Left colon (tissue), 2 donors: Measurements from ENCODE around the gene FKRP. TPM values are rescaled to one million over a fixed set of nuclear protein-coding genes. Genes with fewer than 3 reads are reported as not detected.
"Not testable (repeated sequence)": the region's sequence is repeated elsewhere in the genome, so short reads cannot be mapped to it uniquely, and the experiment has no call there.

Experiments used
- ATAC-seq: fragments of 200-7000 bp; cut with Tn5 transposase; one replicate; pipeline ENCODE4 v1.9.1; 2020; ENCODE audit warnings: mild to moderate bottlenecking, moderate library complexity
- DNase-seq, 2 donors: peaks; one replicate each; pipeline ENCODE4 v3.0.0-alpha.2; 2020
- intact Hi-C, 2 donors: fragments of 100-400 bp; cut with DNase I in 1 of 2; cut with micrococcal nuclease in 1 of 2; formaldehyde crosslinking; loops; one replicate each; pipeline versions ENCODE4 v1.11.2 to v1.14.0; 2022; cut with DNase I, micrococcal nuclease
- long read RNA-seq: library from polyadenylated mRNA; unstranded; transcript quantifications from one replicate; pipeline ENCODE4 v2.0.0, GENCODE V29; 2021
- total RNA-seq, 2 donors: library from RNA; stranded (reverse); fragmentation: NEBNext Ultra II Directional; extraction: Animal tissue kit (Norgen Biotek cat#: 25700); gene quantifications; one replicate each; pipeline ENCODE4 v1.2.1, GENCODE V29; 2021
- donor health status: DM: no; HTN: no; CAD: no.
- donor health status: DM: yes; HTN: yes; CAD: no.

The FKRP gene, protein sequence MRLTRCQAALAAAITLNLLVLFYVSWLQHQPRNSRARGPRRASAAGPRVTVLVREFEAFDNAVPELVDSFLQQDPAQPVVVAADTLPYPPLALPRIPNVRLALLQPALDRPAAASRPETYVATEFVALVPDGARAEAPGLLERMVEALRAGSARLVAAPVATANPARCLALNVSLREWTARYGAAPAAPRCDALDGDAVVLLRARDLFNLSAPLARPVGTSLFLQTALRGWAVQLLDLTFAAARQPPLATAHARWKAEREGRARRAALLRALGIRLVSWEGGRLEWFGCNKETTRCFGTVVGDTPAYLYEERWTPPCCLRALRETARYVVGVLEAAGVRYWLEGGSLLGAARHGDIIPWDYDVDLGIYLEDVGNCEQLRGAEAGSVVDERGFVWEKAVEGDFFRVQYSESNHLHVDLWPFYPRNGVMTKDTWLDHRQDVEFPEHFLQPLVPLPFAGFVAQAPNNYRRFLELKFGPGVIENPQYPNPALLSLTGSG
- 10 to 100 TPM; 10.2 to 10.8 TPM for total RNA-seq
- long read RNA-seq, partial matches to known transcripts = 0 of 8 reads
- long read RNA-seq, other reads (novel, unspliced or antisense) = 7 of 8 reads

- DNase-seq (no peak), ATAC-seq (peak; percentile 58)
- intact Hi-C loops = no loop called here
These were observed at the start of gene FKRP for GRCh38 chr19:46745521-46746280. TSS of gene FKRP (plus strand) at chr19:46746057. CDS start at chr19:46755451, 9,394 bp downstream.

- no peak for ATAC-seq
- DNase-seq = no peak
- intact Hi-C loops = no loop called here
These were observed 49.0 kb upstream of the FKRP start for GRCh38 chr19:46696866-46697203.

DNA sequence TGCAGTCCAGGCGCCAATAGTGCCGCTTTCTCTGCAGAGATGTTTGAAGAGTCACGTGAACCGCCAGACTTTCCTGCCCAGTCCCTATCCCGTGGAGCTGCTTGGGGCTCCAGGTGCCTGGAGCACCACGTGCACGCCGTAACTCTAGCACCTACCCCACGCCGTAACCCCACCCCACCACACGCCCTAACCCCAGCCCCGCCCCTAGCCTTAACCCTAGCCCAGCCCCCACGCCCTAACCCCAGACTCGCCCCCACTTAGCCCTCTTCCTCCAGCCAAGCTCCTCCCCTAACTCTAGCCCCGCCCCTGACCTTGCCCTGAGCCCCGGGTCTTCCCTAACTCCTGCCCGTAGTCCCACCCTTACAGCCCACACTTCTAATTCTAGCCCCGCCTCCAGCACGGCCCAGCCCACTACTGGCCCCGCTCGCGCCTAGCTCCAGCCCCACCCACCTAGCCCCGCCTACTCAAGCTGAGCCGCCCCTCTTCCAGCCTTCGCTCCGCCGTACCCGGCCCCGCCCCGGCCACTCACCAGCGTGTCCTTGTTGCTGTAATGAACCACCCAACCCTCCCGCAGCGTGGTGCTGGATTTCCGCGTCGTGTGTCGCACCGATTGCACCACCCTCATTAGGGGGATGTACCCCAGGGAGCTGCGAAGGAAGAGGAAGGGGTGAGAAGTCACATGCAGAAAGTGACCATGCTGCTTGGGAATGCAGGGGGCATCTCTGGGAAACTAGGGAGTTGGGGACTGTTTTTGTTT is 48.5 kb upstream of the FKRP start:
- DNase-seq (peak; percentile 96 to 98), ATAC-seq (peak; percentile 92)
- intact Hi-C loops = no loop called here

- ATAC-seq (no peak), DNase-seq (no peak)
- intact Hi-C loops = no loop called here
These were observed 47.2 kb upstream of the FKRP start for GRCh38 chr19:46698395-46699321.

DNA sequence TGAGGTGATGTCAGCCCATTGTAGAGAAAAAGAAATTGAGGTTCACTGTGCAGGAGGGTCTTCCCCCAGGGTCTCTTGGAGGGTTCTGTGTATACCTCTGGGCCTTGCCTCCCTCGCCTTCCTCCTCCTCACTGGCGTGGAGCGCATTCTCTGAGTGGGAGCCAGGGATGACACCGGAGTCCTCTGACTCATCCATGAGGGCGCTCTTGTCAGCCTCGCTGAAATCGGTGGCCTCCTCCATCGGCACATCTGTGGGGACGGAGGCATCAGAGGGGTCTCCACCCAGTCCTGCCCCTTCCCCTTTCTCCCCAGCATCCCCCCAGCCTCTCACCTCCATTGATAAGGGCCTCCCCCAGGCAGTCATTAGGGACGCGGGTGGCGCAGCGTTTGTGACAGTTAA is 45.2 kb upstream of the FKRP start:
- intact Hi-C loops = no loop called here
- DNase-seq (no peak), ATAC-seq (no peak)

GRCh38 chr19:46704379-46705076 is 41.3 kb upstream of the FKRP start:
- ATAC-seq (peak; percentile 64), DNase-seq (peak; percentile 52 to 86)
- intact Hi-C loops = no loop called here

- intact Hi-C loops = no loop called here
- no peak for DNase-seq
- no peak for ATAC-seq
These were observed 35.2 kb upstream of the FKRP start for GRCh38 chr19:46710687-46711086.

GRCh38 chr19:46712768-46713338 is 33.0 kb upstream of the FKRP start:
- intact Hi-C loops, DNase-seq, ATAC-seq: not testable (repeated sequence)

GRCh38 chr19:46713781-46714443 is 31.9 kb upstream of the FKRP start:
- ATAC-seq (peak; percentile 81), DNase-seq (peak; percentile 96 to 97)
- intact Hi-C loops = no loop called here

DNA sequence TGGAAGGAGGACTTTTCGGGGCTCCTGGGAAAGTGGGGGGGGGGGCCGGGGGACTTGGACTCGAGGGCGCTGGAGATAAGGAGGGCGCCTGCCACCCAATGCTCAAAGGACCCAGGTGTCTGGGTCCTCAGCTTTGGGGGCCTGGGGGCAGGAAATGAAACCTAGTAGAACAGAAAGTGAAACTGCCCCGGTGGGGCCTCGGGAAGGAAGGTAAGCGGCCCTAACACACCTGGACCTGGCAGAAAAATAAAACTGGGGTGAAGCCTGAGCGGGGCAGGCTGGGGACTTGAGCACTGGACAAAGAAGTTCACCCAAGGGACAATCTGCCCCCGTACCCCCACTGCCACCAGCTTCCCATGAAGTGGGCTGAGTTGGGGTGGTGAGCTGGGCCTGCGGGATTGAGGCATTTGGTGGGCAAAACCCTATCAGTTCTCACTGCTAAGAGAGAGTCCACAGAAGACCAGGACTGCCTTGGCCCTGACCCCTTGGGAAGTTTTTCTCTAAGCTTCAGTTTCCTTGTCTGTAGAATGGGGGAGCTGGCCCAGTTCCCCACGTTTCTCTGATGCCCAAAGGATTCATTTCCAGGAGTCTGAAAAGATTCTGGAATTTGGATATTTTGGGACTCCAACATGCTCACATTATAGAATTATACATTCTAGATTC is 31.3 kb upstream of the FKRP start:
- intact Hi-C loops = no loop called here
- ATAC-seq (peak; percentile 55), DNase-seq (no peak)

GRCh38 chr19:46715620-46715974 is 30.3 kb upstream of the FKRP start:
- no peak for DNase-seq
- intact Hi-C loops = no loop called here
- ATAC-seq = no peak

- intact Hi-C loops = no loop called here
- peak; percentile 1 for ATAC-seq
- peak in 1 of 2 donors; percentile 53 for DNase-seq
These were observed 29.7 kb upstream of the FKRP start for GRCh38 chr19:46715975-46716671.

GRCh38 chr19:46716672-46717033 is 29.2 kb upstream of the FKRP start:
- peak; percentile 3 for ATAC-seq
- intact Hi-C loops = no loop called here
- peak in 1 of 2 donors; percentile 38 for DNase-seq

DNA sequence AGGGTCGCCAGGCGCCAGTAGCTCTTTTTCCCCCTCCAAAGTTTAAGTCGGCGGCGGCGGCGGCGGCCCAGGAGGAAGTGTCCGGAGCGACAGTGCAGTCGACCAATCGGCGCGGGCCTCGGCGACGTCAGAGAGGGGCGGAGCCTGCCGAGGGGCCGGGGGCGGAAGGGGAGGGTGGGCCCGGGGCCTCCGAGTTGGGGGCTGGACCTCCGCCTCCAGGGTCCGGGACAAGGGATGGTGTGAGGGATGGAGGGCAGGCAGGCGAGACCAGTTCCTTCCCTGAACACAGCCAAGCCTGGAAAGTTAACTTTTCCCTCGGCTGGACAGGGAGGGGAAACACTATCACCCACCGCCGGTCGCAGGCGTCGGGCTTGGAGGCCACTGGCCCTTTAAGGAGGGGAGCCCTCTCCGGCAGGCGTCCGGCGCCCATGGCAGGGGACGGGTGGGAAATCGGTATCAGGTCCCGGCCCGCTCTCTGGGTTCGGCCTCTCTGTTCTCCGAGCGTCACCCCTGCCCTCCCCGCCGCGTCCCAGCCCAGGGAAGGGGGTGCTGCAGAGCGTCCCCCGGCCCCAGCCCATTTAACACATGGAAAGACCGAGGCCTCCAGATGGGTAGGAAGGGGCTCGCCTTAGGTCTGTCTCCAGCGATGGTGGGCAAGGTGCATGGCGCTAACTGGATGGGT is 28.7 kb upstream of the FKRP start, which contains the start of gene PRKD2:
PRKD2 (minus strand) TSS at position 81 of the 682 bp plus-strand sequence. CDS start 744 bp downstream, outside the sequence.
- DNase-seq (peak; percentile 89 to 93), ATAC-seq (peak; percentile 72)
- intact Hi-C loops = no loop called here

- ATAC-seq = no peak
- intact Hi-C loops = no loop called here
- no peak for DNase-seq
These were observed 28.1 kb upstream of the FKRP start for GRCh38 chr19:46717716-46718143.
